CD4-positive, alpha-beta T cell treated with Interleukin-1 beta for 1 hour (primary cell): Measurements from ENCODE around the gene RAB31.
A peak's percentile ranks its signal among the peaks of the same experiment; 100 is the strongest.
"Not testable (repeated sequence)": the region's sequence is repeated elsewhere in the genome, so short reads cannot be mapped to it uniquely, and the experiment has no call there.

Experiments
- DNase-seq, 2 donors: peaks; one replicate each; pipeline ENCODE4 v3.0.0-alpha.2; 2020 to 2022

RAB31 gene

DNA sequence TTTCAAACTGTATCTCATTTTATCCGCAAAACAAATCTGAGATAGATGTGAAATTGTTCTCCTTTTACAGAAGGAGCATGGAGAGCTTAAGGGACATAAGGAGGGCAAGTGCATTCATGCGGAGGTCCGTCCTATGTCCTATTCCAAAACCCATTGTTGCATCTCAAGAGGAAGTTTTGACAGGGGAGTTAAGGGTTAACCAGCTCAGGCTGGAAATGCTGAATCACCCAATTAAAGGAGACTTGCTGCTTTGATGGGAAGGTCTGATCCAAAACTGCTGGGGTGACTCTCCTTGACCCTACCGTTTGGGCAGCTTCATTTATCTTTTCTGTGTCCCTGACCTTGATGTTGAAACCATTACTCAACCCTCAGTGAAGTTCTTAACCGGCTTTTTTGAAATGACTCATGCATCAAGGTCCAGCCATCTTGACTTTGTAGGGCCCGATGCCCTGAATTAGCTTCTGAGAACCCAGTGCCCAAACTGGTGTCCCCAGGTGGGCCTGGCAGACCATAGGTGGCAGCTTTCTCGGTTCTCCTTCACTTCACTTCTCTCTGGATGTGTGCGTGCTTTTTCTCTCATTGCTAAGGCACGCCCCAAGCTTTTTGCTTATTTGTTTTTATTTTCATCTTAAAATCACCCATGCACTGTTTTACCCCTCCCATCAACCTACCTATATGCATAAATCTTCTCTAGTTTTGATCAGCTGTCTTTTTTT, 161.8 kb downstream of the RAB31 start:
- peak in 1 of 2 donors; percentile 4 for DNase-seq

DNA sequence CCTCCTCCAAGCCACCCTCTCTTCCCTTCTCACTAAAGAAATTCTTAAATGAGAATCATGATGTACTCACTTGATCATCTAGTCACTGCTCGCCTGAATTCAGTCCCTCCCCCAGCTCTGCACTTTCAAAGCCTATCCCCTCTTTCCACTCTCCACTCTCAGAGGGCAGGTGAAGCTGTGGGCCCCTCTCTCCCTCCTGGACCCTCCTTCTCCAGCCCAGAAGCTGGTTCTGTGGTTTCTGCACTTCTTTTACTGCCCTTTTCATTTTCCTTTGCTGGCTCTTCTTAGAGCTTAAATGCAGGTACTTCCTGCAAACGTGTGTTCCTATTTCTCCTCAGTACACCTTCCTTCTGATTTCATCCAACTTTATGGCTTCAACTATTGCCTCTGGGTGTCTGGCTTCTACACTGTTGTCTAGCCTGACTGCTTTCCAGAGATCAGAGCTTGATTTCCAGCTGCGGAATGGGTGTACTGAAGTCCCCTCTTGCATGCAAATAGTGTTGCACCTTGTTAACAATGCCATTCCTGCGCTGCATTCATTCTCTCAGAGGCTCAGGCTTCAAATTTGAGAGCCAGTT, 162.4 kb downstream of the RAB31 start:
- no peak for DNase-seq

DNA sequence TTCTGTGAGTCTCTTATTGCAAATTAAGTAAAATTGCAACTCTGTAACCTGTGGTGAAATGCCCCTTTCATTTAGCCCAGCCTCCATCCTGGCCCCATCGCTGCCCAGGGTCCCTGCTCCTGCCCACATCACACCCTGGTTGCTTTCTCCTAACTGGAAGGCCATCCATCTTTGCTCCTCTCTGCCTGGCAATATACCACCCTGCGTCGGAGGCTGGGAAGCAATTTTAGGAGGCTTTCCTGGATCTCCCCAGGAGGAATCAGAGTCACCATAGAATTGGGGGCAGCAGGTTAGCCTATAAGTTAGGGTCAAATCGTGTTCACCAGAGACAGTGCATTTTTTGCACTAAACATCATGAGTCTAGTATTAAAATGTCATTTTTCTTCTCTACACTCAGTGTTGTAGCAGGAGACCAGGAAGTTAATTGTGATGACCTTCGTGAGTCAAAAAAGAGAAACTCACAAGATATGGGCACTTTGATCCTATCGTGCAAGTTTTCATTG, 163.2 kb downstream of the RAB31 start:
- DNase-seq: no peak

DNA sequence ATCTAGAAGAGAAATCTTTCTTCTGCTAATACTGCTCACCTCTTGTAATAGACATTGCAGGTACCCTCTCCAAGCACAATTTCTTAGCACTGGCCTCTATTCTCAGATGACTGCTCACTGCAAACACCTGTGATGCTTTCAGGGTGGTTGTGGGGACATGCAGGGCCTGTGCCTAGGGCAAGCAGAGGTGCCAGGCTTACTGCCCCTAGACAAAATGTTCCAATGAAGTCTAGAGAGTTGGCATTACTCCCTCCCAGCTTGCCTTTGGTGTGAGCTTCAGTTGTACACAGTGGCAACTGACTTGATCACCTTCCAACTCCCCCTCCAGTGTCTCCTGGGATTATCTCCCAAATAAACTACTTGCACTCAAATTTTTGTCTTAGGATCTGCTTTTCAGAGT, 164.7 kb downstream of the RAB31 start:
- DNase-seq: no peak

DNA sequence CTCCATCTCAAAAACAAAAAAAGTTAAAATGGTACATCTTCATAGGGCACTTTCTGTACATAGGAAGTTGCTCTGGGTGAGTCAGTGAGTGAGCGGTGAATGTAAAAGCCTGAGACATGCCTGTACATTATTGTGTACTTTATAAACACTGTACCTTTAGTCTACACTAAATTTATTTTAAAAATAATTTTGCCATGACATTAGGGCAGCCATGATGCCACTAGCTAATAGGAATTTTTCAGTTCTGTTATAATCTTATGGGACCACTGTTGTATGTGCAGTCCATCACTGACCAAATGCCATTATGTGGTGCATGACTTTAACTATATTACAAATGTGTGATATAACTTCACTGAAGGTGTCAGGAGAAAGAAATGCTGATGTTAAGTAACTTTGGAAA, 166.6 kb downstream of the RAB31 start:
- no peak for DNase-seq

DNA sequence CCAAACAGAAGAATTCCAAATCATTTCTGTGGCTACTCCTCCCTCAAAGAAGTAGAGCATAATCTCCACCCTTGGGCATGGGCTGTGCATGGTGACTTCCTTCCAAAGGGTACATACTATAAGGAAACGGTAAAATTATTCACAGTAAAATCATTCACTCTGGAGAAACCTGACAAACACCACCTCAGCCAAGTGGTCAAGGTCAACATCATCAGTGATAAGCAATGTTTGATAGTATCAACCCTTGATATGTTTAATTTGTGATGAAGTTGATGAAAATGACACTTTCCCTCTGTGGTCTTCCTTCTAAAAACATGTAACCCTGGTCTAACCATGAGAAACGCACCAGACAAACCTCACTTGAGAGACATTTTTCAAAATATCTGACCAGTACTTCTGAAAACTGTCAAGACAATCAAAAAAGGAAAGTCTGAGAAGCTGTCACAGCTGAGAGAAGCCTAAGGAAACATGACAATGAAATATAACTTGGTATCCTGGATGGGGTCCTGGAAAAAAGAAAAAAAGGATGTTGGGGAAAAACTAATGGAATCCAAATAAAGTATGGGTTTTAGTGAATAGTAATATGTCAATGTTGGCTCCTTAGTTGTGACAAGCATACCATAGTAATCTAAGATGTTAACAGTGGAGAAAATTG, 168.2 kb downstream of the RAB31 start:
- no peak for DNase-seq

DNA sequence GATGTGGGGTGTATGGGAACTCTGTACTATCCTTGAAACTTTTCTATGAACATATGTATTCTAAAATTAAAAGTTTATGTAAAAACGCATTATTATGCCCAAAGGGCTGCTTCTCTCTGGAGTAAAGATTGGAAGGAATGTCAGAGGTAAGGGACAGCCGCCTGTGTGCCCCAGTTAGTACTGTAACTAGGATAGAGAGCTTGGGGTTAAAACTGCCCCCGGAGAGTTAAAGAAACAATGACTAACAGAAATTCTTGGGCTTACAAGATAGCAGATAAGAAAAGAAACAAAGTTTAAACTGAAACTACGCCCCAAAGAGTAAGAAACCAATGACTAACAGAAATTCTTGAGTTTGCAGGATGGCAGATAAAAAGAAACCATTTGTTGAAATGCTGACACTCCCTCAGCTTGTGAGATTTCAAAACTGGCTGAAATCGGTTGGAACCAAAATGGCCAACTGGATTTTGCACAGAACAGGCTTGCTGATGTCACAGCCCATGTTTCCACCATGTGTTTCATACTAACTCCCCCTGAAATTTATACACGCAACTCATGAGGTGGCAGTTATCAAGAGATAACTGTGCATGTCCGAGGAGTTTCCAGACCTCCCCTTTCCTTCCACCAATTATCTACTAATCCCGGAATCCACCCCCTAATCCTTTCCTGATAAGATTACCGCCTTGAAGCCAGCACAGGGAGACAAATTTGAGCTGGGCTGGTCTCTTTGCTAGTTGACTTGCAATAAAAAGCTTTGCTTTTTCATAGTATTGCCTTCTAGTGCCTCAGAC, 169.0 kb downstream of the RAB31 start:
- DNase-seq: no peak

DNA sequence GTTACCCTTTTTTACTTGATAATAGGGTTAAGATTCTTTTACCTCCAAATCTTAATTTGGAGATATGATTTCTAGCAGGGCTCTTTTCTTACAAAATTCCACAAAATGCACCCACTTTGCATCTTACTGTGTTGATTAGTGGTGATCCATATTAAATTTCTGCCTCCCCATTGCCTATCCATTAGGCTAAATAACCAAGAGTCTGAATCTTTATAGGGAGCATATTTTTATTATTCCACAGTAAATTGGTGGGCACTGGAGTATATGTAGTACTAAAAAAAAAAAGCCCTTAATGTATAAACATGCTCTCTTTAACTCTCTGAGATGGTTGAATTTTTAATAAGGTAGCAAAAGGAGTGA, 169.5 kb downstream of the RAB31 start:
- DNase-seq: no peak

DNA sequence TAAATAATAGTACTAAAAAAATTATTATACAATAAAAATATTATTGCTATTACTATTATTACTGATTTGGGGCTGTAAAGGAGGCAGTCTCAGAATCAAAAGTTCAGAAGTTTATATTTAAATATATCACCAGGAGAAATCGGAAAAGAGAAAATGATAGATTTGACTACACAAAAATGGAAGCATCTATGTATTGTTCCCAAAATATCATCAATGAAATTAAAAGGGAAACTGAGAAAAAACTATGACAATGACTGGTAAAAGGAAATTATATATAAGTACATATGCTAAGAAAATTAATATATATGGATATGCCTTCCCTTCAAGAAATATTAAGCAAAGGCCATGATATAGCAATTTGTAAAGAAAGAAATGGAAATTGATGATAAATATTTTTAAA, 170.0 kb downstream of the RAB31 start:
- no peak for DNase-seq

DNA sequence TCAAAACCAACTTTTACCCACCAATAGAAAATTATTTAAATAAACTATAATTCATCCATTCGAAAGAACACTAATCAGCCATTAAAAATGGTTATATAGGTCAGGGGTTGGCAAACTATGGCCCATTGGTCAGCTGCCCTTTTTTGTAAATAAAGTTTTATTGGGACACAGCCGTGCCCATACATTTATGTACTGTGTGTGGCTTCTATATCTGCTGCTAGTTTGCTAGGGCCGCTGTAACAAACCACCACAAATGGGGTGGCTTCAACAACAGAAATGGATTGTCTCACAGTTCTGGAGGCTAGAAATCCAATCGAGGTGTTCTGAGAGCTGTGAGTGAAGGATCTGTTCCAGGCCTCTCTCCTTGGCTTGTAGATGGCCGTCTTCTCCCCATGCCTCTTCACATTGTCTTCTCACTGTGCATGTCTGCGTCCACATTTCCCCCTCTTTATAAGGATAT, 170.7 kb downstream of the RAB31 start:
- no peak for DNase-seq

DNA sequence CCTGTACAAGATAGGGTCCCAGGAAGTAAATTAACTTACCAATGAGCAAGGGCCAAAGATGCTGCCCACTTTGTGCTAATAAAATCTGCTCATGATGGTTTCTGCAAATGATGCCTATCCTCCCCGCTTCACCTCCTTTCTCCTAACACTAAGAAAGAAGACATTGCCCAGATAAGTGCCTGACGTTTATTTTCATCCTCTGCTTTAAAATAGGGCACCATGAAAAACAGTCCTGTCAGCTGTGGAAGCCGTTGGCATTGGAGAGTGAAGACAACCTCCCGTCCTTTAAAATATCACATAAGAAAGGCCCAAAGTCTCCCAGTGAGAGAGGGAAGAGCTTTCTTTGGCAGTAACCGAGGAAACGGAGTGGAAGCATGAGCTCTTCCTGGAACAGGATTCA, 176.0 kb downstream of the RAB31 start:
- DNase-seq: no peak

DNA sequence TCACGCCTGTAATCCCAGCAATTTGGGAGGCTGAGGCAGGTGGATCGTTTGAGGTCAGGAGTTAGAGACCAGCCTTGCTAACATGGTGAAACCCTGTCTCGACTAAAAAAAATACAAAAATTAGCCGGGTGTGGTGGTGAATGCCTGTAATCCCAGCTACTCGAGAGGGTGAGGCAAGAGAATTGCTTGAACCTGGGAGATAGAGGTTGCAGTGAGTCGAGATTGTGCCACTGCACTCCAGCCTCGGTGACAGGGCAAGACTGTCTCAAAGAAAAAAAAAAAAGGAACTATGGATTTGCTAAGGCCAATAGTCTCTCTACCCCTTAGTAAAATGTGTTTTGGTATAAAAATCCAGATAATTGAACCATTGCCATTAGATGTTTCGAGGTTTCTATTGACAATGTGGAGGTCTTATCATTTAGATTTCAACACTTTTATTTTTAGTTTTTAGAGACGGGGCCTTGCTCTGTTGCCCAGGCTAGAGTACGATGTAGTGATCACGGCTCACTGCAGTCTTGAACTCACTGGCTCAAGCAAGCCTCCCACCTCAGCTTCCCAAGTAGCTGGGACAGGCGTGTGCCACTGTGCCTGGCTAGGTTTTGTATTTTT, 176.5 kb downstream of the RAB31 start:
- no peak for DNase-seq

DNA sequence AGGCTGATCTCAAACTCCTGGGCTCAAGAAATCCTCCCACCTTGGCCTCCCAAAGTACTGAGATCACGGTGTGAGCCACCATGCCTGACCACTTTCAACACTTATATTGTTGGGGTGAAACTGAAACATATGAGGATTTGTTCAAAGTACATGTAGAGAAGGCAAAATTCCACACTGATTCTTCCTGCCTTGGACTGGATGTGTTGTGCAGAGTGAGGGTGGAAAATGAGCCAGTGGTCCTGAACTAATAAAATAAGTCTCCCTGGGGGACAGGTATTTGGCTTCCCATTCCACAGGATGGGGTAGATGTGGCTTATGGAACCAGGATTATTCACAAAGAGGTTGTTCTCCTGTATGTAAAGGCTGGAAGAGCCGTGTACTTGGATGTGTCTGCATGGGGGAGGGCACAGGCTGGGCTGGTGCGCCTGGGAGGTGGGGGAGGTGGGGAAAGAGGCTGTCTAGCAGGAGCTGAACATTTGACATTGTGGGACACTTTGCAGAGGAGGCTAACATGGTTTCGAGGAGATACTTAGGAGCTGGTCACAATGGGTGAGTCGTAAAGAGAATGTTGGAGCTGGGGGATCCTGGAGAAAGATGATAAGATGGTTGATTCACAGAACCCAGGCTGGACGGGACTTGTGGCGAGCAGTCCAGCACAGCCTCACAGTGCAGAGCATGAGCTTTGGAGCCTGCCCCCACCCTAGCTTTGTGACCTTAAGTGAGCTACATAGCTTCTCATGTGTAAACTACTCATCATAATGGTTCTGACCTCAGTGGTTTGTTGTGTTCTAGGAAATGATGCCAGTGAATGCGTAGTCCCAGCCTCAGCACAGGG, 177.3 kb downstream of the RAB31 start, which contains the start of gene TXNDC2:
TXNDC2 (plus strand) TSS at position 804 of the 835 bp plus-strand sequence. CDS start 708 bp downstream, outside the sequence.
- DNase-seq: no peak

DNA sequence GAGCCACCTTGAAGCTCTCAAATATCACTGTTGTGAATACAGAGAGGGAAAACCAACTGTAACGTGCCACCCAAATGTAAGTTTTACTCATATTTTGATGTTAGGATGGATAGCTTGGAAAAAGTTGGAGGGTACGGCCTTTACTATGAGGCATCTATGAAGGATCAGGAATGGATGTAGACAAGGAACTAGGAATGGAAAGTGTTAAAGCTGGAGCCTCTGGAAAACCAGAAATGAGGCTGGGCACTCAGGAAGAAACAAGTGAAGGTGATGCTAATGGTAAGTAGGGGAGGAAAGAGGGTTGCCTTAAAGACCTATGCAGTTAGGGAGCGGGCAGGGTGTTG, 177.9 kb downstream of the RAB31 start:
- DNase-seq: no peak

DNA sequence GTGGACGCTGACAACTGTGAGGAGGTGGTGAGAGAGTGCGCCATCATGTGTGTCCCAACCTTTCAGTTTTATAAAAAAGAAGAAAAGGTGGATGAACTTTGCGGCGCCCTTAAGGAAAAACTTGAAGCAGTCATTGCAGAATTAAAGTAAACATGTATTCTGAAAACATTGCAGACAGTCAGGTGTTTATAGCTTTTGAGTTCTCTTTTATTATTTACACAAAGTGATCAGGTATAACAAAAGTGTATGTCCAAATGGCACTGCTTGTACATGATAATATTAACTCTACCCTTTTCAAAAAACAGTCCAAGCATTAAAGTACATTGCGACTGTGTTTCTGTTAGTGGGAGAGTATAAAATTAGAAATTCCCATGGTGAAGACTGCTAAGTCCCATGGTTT, 179.9 kb downstream of the RAB31 start:
- DNase-seq: no peak

DNA sequence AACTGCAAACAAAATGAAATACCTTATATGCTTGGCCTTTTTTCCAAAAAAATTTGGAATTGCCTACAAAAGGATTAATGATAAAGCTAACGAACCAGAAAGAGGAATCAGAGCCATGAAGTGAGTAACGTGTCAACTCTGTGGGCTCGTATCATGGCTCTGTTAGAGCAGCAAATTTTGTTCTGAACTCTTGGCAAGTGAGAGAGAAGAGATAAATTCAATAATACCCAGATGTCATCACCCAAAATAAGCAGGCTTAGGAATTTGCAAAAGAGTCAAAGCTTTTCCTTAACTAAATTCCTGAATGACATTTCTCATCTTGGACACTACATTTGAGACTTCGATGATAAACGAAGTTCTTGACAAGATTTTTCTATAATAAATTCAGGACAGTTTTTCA, 182.1 kb downstream of the RAB31 start:
- no peak for DNase-seq

DNA sequence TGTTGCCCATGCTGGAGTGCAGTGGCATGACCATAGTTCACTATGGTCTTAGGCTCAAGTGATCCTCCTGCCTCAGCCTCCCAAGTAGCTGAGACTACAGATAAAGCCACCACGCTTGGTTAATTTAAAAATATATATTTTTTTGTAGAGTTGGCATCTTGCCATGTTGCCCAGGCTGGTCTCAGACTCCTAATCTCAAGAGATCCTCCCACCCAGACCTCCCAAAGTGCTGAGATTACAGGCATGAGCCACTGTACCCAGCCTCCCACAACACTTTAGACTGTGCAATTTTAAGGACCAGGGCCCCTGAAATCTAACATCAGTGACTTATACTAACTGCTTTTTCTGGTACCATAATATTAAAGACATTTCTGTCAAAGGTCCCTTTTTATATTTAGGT, 182.9 kb downstream of the RAB31 start:
- no peak for DNase-seq

DNA sequence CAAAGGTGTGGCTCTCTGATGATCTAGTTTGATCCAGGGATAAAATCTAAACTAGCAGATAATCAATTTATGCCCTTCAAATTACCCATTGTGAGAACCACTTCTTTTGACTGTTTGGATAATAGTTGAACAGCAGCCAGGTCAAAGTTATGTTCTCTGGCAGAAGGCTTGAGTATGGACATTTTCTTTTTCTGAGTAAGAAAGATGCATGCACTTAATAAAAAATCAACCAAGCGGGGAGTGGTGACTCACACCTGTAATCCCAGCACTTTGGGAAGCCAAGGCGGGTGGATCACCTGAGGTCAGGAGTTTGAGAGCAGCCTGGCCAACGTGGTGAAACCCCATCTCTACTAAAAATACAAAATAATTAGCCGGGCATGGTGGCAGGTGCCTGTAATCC, 183.4 kb downstream of the RAB31 start:
- DNase-seq: not testable (repeated sequence)

DNA sequence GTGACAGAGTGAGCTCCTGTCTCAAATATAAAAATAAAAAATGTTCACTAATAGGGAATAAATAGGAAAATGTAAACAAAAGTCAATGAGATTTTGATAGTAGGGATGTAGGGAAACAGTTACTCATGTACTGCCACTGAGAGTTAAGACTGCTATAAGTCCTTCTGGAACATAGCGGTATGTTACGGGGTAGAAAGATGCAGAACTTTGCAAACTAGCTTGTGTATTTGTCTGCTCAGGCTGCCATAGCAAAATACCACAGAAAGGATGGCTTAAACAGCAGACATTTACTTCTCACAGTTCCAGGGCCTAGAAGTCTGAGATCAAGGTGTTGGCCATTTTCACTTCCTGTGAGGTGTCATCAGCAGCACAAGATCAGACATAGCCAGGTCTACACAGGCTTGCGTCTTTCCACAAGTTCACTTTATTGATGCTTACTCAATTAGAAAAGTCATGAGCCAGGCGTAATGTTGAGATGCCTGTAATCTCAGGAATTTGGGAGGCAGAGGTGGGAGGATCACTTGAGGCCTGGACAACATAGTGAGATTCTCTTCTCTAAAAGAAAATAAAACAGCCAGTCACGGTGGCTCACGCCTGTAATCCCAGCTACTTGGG, 186.5 kb downstream of the RAB31 start:
- no peak for DNase-seq

DNA sequence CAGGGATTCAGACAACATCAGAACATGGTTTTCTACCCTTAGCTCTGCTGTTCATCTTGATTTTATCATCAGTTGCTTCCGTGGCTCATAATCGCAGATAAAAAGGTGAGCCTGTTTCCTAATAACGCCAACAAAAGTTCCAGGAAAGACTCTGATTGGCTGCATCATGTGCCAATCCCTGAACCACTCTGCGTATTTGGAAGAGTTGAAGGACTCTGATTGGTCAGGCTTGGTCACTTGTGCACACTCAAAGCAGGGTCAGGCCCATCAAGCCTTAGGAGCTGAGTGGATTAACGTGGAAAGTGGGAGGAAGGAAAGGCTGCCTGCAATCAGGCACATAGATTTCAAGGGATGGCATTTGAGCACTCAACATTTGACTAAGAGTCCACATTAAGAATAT, 189.0 kb downstream of the RAB31 start:
- no peak for DNase-seq

DNA sequence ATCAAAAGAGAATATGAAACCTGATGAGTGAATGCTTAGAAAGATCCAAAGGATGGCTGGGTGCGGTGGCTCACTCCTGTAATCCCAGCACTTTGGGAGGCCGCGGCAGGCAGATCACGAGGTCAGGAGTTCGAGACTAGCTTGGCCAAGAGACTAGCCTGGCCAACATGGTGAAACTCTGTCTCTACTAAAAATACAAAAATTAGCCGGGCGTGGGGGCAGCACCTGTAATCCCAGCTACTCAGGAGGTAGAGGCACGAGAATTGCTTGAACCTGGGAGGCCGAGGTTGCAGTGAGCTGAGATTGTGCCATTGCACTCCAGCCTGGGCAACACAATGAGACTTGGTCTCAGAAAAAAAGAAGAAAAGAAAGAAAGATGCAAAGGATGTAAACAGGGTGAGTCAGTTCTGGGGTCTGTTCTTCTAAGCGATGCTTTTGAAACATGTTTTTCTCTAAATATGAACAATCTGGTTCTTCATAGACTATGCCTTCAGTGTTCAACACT, 189.7 kb downstream of the RAB31 start:
- not testable (repeated sequence) for DNase-seq
